DND-41 (cell line): Measurements from ENCODE around the gene GSG1L.

ENCODE experiments used
- CTCF ChIP-seq: IDR thresholded peaks from 2 replicates; pipeline ENCODE4 v1.5.1; 2012; ENCODE audit warnings: borderline replicate concordance, low read length, moderate library complexity, mild to moderate bottlenecking; ENCODE audit not compliant: poor library complexity, severe bottlenecking; ENCODE audit errors: extremely low read depth
- EZH2 ChIP-seq: IDR thresholded peaks from 3 replicates; pipeline ENCODE4 v1.6.1; 2012; ENCODE audit warnings: borderline replicate concordance, low read depth, mild to moderate bottlenecking, moderate library complexity, low read length, inconsistent platforms; ENCODE audit not compliant: severe bottlenecking

GRCh38 chr16:27859020-27859419 is 204.5 kb downstream of the GSG1L start:
- TF ChIP-seq CTCF (peak; percentile 31), EZH2 (no peak)
